GM12878 (cell line): Measurements from ENCODE around the gene KCNJ14. TPM values are rescaled to one million over a fixed set of nuclear protein-coding genes. Genes with fewer than 3 reads are reported as not detected.

ENCODE experiments used
- ATF3 ChIP-seq: IDR thresholded peaks from 2 replicates; pipeline ENCODE4 v1.6.1; 2011; ENCODE audit warnings: low read depth, mild to moderate bottlenecking, low read length, moderate library complexity, borderline replicate concordance; ENCODE audit errors: extremely low read depth
- EED ChIP-seq: sonication (generic); IDR thresholded peaks from 2 replicates; pipeline ENCODE4 v1.6.1; 2016; ENCODE audit warnings: antibody characterized with exemption, low read depth
- FOXM1 ChIP-seq: IDR thresholded peaks from 2 replicates; pipeline ENCODE4 v1.6.1; 2012; ENCODE audit warnings: low read depth, mild to moderate bottlenecking, inconsistent platforms, low read length, moderate library complexity
- GATAD2B ChIP-seq: fragments of 450-650 bp; conservative IDR thresholded peaks from 2 replicates; pipeline ENCODE4 v1.6.1; 2017; ENCODE audit warnings: low read depth, mild to moderate bottlenecking, moderate library complexity
- IRF5 ChIP-seq: fragments of 450-650 bp; IDR thresholded peaks from 2 replicates; pipeline ENCODE4 v1.6.1; 2017; ENCODE audit warnings: borderline replicate concordance
- JUNB ChIP-seq: IDR thresholded peaks from 2 replicates; pipeline ENCODE4 v1.6.1; 2016; ENCODE audit warnings: antibody characterized with exemption, mild to moderate bottlenecking
- MAX ChIP-seq: IDR thresholded peaks from 2 replicates; pipeline ENCODE4 v1.6.1; 2012; ENCODE audit warnings: low read depth, low read length, improper control_type of control experiment
- MXI1 ChIP-seq: fragments of 150-350 bp; IDR thresholded peaks from 2 replicates; pipeline ENCODE4 v1.6.1; 2011; ENCODE audit warnings: low read depth, mild to moderate bottlenecking, inconsistent platforms, low read length, improper control_type of control experiment
- NFIC ChIP-seq: IDR thresholded peaks from 2 replicates; pipeline ENCODE4 v1.6.1; 2012; ENCODE audit warnings: low read depth, mild to moderate bottlenecking, inconsistent platforms, low read length, moderate library complexity
- NRF1 ChIP-seq: conservative IDR thresholded peaks from 2 replicates; pipeline ENCODE4 v1.6.1; 2011; ENCODE audit warnings: mild to moderate bottlenecking, low read depth, low read length, improper control_type of control experiment
- POLR2A ChIP-seq: IDR thresholded peaks from 2 replicates; pipeline ENCODE4 v1.6.1; 2011; ENCODE audit warnings: low read depth, mild to moderate bottlenecking, low read length
- POLR2AphosphoS5 ChIP-seq: IDR thresholded peaks from 2 replicates; pipeline ENCODE4 v1.6.1; 2011; ENCODE audit warnings: mild to moderate bottlenecking, low read length, inconsistent platforms
- RAD21 ChIP-seq: IDR thresholded peaks from 2 replicates; pipeline ENCODE4 v1.6.1; 2011; ENCODE audit warnings: mild to moderate bottlenecking, low read depth, low read length, moderate library complexity; ENCODE audit not compliant: insufficient read depth
- RBBP5 ChIP-seq: fragments of 200-600 bp; sonication (generic); conservative IDR thresholded peaks from 2 replicates; pipeline ENCODE4 v1.6.1; 2016
- SMAD5 ChIP-seq: IDR thresholded peaks from 2 replicates; pipeline ENCODE4 v1.6.1; 2016; ENCODE audit warnings: antibody characterized with exemption, low read depth
- SP1 ChIP-seq: IDR thresholded peaks from one replicate; pipeline ENCODE4 v1.6.1; 2011; ENCODE audit warnings: low read depth, low read length
- YY1 ChIP-seq: IDR thresholded peaks from 2 replicates; pipeline ENCODE4 v1.6.1; 2011; ENCODE audit warnings: low read depth, mild to moderate bottlenecking, low read length
- ZBTB11 ChIP-seq: fragments of 450-650 bp; formaldehyde crosslinking; IDR thresholded peaks from 2 replicates; pipeline ENCODE4 v1.5.0; 2022; ENCODE audit warnings: mild to moderate bottlenecking, missing genetic modification characterization
- ZZZ3 ChIP-seq: IDR thresholded peaks from 2 replicates; pipeline ENCODE4 v1.6.1; 2011; ENCODE audit warnings: low read depth; ENCODE audit not compliant: control insufficient read depth, insufficient read length
- polyA plus RNA-seq, 11 experiments: library from polyadenylated mRNA; depleted of rRNA in 4 of 11; unstranded in 6 of 11; stranded (reverse) in 5 of 11; fragments of >200 nt; fragmentation: Nextera tagmentation in 4 of 11; fragmentation: Illumina TruSeq in 1 of 11; extraction: Ambion mirVana in 4 of 11; extraction: Trizol in 1 of 11; gene quantifications; 1 replicate in 1 of 11; 2 replicates in 10 of 11; pipeline versions ENCODE4 v1.2.1 to v1.2.3, GENCODE V29; 2011 to 2016; ENCODE audit warnings: inconsistent platforms in 2 of 11, missing spikeins in 2 of 11, low read depth in 1 of 11
- total RNA-seq, 4 experiments: library from RNA; depleted of rRNA in 3 of 4; stranded (reverse); fragments of >200 nt in 3 of 4; fragmentation: Illumina TruSeq in 1 of 4; extraction: Trizol in 1 of 4; gene quantifications; 2 replicates each; pipeline versions ENCODE4 v1.2.1 to v1.2.3, GENCODE V29; 2013 to 2021

KCNJ14 gene
- total and polyA plus RNA-seq, 10 of the 15 experiments (the other 5 are each of a cell fraction or from before 2014, with no cell fraction given): 0.24 to 1.4 (median 0.42) TPM

GRCh38 chr19:48468772-48469288, 13.5 kb downstream of the KCNJ14 start (continued):
- TF ChIP-seq ZBTB11 (CRISPR knock-in tag) (no peak), ZZZ3 (no peak), JUNB (no peak), SP1 (peak; percentile 99), ATF3 (no peak), NRF1 (peak; percentile 86), SMAD5 (no peak), GATAD2B (no peak), RAD21 (no peak), RBBP5 (no peak), YY1 (peak; percentile 87), POLR2A (no peak), EED (no peak), MAX (peak; percentile 66; the same call in 1 of the 2 replicates), IRF5 (no peak), FOXM1 (no peak), POLR2AphosphoS5 (no peak), NFIC (no peak), MXI1 (peak; percentile 98)
